Globus pallidus (tissue), 1 donor: ENCODE data around the gene CNTN4.

ENCODE experiments used
- DNase-seq: peaks from one replicate; pipeline ENCODE4 v3.0.0-alpha.2; 2015; ENCODE audit warnings: low spot score

CNTN4 gene

GRCh38 chr3:2686816-2687502 is 588.3 kb downstream of the CNTN4 start:
- DNase-seq: no peak

DNA sequence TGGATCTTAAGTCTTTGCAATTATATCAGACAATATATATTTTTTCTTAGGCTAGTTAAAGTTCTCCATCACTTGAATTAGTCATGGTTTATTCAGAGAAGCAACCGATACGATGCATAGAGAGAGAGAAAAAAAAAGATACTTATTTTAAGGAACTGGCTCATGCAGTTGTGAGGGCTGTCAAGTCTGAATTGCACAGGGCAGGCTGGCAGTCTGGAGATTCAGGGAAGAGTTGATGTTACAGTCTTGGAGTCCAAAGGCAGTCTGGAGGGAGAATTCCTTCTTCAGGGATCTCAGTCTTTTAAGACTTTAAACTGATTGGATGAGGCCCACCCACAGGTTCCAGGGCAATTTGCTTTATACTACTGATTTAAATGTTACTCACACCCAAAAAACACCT is 598.9 kb downstream of the CNTN4 start:
- DNase-seq: no peak

DNA sequence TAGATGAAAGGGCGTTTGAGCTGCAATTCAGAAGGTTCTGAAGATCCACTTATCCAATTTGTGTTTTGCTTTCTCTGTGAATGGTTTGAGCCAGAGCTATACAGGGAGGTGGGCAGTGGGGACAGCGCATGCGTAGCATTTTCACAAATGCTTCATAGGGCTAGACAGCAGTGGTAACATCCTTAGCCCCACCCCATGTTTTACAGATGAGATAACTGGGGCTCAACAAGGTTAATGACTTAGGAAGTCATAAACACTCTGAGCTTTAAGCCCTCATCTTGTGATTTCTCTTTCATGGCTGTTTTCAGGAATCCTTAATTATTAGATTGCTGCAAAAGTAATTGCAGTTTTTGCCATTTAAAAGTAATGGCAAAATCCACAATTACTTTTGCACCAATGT is 602.8 kb downstream of the CNTN4 start:
- DNase-seq: no peak

DNA sequence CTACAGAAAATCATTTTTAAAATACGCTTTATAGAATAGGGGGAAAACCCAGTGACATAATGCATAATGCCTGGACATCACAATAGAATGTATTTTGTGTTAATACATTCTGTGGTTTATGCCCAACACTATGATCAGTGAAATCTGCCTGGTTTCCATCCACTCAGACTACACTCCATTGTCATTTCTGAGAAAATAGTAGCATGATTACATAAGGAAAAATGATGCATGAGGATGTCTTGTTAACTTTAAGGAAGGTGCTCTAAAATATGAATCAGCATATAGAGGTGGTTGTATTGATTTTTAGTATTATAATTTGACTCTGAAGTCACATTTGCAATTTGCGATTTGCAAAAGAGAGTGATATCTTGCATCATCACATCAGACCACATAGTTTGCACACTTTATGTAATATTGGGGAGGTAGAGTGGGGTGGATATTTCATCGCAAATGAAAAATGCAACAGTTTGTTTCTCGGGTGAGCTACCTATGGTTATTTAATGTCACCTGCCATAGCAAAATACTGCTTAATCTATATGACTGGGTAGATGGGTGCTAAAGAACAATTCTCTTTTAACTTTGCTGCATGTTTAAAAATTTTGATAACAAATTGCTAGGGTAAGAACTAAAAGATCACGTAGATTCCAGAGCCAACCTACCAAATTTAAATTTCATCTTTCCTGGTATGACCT is 607.6 kb downstream of the CNTN4 start:
- no peak for DNase-seq

GRCh38 chr3:2706836-2707210 is 608.2 kb downstream of the CNTN4 start:
- DNase-seq: no peak

GRCh38 chr3:2711081-2711480 is 612.4 kb downstream of the CNTN4 start:
- no peak for DNase-seq

DNA sequence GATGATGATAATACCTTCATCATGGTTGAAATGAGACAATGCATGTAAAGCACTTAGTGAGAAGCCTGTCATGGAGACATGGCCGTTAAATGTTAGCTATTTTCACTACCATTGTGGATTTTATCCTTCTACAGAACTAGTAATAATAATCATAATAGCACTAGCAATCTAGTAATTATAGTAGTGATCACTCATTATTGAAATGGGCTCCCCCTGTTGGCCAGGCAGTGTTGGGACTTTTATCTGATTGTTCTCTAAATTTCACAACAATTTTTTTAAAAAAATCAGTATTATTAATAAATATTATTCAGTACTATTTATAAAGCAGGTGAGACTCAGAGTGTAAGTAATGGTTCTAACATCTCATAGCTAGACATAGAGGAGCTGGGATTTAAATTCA is 615.3 kb downstream of the CNTN4 start:
- DNase-seq: no peak

DNA sequence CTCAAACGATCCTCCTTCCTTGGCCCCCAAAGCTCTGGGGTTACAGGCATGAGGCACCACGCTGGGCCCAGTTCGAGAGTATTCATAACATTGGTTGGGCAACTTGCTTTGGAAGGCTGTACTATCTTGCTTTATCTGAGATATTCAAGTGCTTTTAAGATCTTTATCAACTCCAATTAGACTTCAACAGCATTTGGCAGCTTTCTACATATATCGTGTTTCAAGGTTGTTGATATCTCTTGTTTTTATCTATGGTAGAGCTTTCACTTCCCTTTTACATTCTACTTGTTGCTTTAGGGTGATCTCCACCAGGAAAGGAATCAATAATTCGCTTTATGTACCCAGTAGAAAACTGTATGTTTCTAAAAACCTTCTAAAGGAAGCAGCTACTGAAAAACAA is 616.2 kb downstream of the CNTN4 start:
- DNase-seq: no peak

DNA sequence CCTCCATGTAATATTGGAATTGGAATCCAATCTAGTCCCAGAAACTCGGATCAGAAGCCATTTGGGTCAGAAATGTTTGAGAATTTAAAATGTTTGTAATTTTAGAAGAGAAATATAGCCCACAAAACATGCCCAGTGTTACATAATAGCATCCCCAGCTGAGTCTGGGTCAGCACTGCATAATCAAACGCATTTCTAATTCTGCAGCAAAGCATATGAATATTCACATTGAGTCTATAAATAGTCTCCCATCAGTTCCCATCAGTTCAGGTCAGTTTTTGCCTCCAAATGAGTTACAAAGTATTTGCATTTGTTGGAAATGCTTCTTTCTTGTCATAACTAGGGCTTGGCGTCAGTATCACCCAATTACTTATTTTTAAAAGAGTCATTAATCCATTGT is 628.4 kb downstream of the CNTN4 start:
- no peak for DNase-seq

- DNase-seq: no peak
Observed at GRCh38 chr3:2727610-2728318, 629.1 kb downstream of the CNTN4 start.

DNA sequence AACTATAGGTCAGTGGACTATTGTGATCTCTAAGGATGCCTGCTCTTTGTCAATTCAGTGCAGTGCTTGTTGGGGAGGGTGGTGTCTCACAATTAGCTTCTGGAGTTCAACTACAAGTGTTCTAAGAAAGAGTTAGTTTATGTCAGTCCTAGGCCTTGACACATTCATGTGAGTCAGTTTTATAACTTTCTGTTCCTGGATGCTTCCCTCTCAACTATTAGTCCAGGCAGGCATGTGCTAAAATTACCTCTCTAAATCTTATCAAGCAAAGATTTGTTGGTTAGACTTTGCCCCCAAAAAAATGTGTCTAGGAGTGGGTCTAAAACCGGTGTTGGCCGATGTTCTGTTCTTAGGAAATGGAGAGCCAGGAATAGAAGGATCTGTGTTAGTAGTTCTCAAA is 633.2 kb downstream of the CNTN4 start:
- DNase-seq: no peak

- DNase-seq: no peak
Observed at GRCh38 chr3:2735392-2735894, 636.8 kb downstream of the CNTN4 start.

- DNase-seq: no peak
Observed at GRCh38 chr3:2741516-2741915, 642.9 kb downstream of the CNTN4 start.

- no peak for DNase-seq
Observed at GRCh38 chr3:2765002-2765579, 666.4 kb downstream of the CNTN4 start.

- no peak for DNase-seq
Observed at GRCh38 chr3:2770451-2770850, 671.8 kb downstream of the CNTN4 start.

DNA sequence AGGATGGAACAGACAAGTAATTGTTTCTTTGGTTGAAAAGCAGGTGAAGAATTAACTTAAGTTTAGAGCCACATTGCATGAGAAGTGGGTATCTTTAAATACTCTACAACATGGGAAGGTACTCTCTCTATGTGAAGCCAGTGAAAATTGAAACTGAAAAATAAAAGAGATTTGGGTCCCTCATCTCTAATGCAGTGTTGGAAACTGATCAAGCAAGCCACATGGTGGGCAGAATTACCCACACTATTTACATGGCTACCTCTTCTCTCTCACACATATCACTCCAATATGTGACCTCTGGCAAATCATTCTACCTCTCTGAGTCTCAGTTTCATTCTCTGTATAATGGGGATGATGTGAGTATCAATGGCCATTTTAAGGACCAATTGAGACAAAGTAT is 672.5 kb downstream of the CNTN4 start:
- DNase-seq: no peak

GRCh38 chr3:2771741-2772140 is 673.1 kb downstream of the CNTN4 start:
- DNase-seq: no peak

DNA sequence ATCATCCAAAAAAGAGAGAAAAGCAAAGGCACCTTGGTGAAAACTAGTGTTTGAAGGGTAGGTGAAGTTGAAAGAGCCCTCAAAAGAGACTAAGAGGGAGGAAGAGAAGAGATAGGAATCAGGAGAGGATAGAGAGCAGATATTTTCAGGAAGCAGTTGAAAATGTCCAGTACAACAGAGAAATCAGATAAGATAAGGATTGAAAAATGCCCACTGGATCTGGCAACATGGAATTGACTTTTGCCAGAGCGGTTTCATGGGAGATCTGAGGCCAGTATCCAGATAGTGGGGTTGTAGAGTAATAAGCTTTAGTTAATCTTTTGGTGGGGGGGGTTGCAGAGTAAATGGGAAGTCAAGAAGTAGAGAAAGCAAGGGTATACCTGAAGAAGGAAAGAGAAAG is 674.1 kb downstream of the CNTN4 start:
- no peak for DNase-seq

DNA sequence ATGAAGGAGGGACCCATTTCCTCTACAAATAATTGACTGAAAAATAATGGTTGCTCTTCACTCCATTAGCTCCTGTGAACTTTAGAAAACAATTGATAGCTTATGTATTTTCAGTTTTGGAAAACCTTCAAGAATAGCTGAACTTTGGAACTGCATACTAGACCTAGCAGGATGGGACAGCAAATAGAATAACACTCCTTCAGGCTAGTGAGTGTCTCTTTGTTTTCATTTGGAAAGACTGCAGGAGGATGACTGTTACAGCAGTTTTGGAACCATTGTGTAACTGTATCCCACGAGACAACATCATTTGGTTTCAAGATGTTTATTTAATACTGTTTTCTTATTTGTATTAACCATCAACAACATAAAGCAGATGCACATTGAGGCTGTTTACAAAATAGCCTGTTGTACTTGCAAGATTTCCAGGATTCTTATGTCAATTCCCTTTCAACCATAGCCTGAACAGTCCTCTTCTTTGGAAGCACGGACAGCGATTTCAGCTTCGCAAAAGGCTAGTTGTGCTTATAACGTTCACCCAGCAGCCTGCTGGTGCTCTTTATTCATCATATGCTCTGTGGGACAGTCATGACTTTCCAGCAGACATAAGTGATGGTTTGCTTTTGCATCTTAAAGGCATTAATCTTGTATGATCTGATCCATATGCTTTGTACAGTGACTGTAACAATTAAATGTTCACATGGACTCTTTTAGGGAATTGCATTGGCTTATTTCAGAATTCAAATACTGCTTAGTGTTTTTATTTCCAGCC is 676.0 kb downstream of the CNTN4 start:
- no peak for DNase-seq

- DNase-seq: no peak
Observed at GRCh38 chr3:2783261-2783660, 684.6 kb downstream of the CNTN4 start.

DNA sequence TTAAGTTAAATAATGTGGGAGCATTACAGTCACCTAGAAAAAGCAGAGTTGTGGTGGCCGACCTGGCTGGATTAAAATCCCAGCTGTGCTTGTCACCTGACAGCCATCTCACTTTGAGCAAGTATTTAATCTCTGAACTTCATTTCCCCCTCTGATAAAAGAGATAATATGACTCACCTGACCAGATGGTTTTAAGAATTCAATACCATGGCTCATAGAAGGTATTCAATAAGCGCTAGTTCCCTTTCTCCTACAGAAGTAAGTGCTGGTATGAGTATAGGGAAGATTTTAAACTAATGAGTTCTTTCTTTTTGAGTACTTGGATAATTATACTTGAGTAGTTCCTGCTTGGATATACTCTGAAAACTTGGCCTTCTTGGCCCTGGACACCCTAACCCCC is 686.0 kb downstream of the CNTN4 start:
- no peak for DNase-seq

- DNase-seq: no peak
Observed at GRCh38 chr3:2790266-2790815, 691.7 kb downstream of the CNTN4 start.
